HepG2 (cell line): ENCODE measurements around the gene HSF4. TPM values are rescaled to one million over a fixed set of nuclear protein-coding genes. Genes with fewer than 3 reads are reported as not detected.

Experiments used
- ARID5B ChIP-seq: IDR thresholded peaks from 2 replicates; pipeline ENCODE4 v1.4.0; 2020; ENCODE audit warnings: mild to moderate bottlenecking, missing genetic modification reagents
- BHLHE40 ChIP-seq: IDR thresholded peaks from 2 replicates; pipeline ENCODE4 v1.6.1; 2011; ENCODE audit warnings: low read length, improper control_type of control experiment
- BRD4 ChIP-seq: sonication (generic); formaldehyde crosslinking; IDR thresholded peaks from 2 replicates; pipeline ENCODE4 v1.4.0; 2020; ENCODE audit warnings: missing genetic modification reagents
- ELF3 ChIP-seq: IDR thresholded peaks from 2 replicates; pipeline ENCODE4 v1.6.1; 2016; ENCODE audit warnings: missing genetic modification reagents, missing compliant biosample characterization
- ERF ChIP-seq: IDR thresholded peaks from 2 replicates; pipeline ENCODE4 v1.6.1; 2018; ENCODE audit warnings: missing biosample characterization, missing genetic modification reagents
- PCBP2 ChIP-seq: fragments of 200-400 bp; formaldehyde crosslinking; optimal IDR thresholded peaks from 2 replicates; pipeline ENCODE3; 2018; ENCODE audit warnings: low read length, low read depth; ENCODE audit not compliant: poor library complexity, severe bottlenecking
- TGIF2 ChIP-seq: IDR thresholded peaks from 2 replicates; pipeline ENCODE4 v1.6.1; 2016; ENCODE audit warnings: control low read depth, missing compliant biosample characterization
- THAP7 ChIP-seq: sonication (generic); formaldehyde crosslinking; IDR thresholded peaks from 2 replicates; pipeline ENCODE4 v1.8.1; 2023; ENCODE audit warnings: mild to moderate bottlenecking, missing genetic modification reagents
- ZBTB3 ChIP-seq: sonication (generic); formaldehyde crosslinking; IDR thresholded peaks from 2 replicates; pipeline ENCODE4 v1.4.0; 2020; ENCODE audit warnings: low read depth, mild to moderate bottlenecking, moderate library complexity, missing genetic modification reagents, borderline replicate concordance
- ZEB1 ChIP-seq: IDR thresholded peaks from 2 replicates; pipeline ENCODE4 v1.6.1; 2012; ENCODE audit warnings: mild to moderate bottlenecking, low read depth, inconsistent platforms; ENCODE audit not compliant: insufficient replicate concordance
- ZNF281 ChIP-seq: sonication (generic); formaldehyde crosslinking; IDR thresholded peaks from 2 replicates; pipeline ENCODE4 v1.4.0; 2020; ENCODE audit warnings: missing genetic modification reagents, borderline replicate concordance
- ZNF329 ChIP-seq: sonication (generic); formaldehyde crosslinking; IDR thresholded peaks from 2 replicates; pipeline ENCODE4 v1.9.0; 2021; ENCODE audit warnings: low read depth, mild to moderate bottlenecking, missing genetic modification reagents
- ZNF674 ChIP-seq: sonication (generic); formaldehyde crosslinking; IDR thresholded peaks from 2 replicates; pipeline ENCODE4 v1.5.0; 2020; ENCODE audit warnings: low read depth, mild to moderate bottlenecking, missing genetic modification reagents
- ZNF790 ChIP-seq: sonication (generic); formaldehyde crosslinking; IDR thresholded peaks from 2 replicates; pipeline ENCODE4 v1.8.0; 2022; ENCODE audit warnings: missing genetic modification reagents, mild to moderate bottlenecking, borderline replicate concordance
- ZNF792 ChIP-seq: IDR thresholded peaks from 2 replicates; pipeline ENCODE4 v1.6.1; 2016
- ZNF850 ChIP-seq: sonication (generic); formaldehyde crosslinking; conservative IDR thresholded peaks from 2 replicates; pipeline ENCODE4 v1.9.0; 2021; ENCODE audit warnings: mild to moderate bottlenecking, missing genetic modification reagents
- polyA plus RNA-seq, 8 experiments: library from polyadenylated mRNA; depleted of rRNA in 3 of 8; stranded (reverse) in 7 of 8; unstranded in 1 of 8; fragments of >200 nt; fragmentation: Illumina TruSeq in 4 of 8; extraction: Trizol in 4 of 8; gene quantifications; 2 replicates each; pipeline versions ENCODE4 v1.2.1 to v1.2.3, GENCODE V29; 2011 to 2016; ENCODE audit warnings: low read depth in 4 of 8, missing spikeins in 1 of 8, mixed read lengths in 1 of 8; ENCODE audit not compliant: insufficient read depth in 1 of 8
- total RNA-seq, 5 experiments: library from RNA; depleted of rRNA; stranded (reverse); fragments of >200 nt; fragmentation: Illumina TruSeq; extraction: Trizol; gene quantifications; 2 replicates each; pipeline ENCODE4 v1.2.3, GENCODE V29; 2016; ENCODE audit warnings: low read depth in 1 of 5
- TF ChIP-seq, protein P1 (sequence below): sonication (generic); formaldehyde crosslinking; IDR thresholded peaks from 2 replicates; pipeline ENCODE4 v1.4.0; 2020; ENCODE audit warnings: missing genetic modification reagents, low read depth, mild to moderate bottlenecking, borderline replicate concordance

Gene HSF4
- total and polyA plus RNA-seq, 2 of the 13 experiments (the other 11 are each of a cell fraction or from before 2014, with no cell fraction given): 3.5 to 16.9 TPM

DNA sequence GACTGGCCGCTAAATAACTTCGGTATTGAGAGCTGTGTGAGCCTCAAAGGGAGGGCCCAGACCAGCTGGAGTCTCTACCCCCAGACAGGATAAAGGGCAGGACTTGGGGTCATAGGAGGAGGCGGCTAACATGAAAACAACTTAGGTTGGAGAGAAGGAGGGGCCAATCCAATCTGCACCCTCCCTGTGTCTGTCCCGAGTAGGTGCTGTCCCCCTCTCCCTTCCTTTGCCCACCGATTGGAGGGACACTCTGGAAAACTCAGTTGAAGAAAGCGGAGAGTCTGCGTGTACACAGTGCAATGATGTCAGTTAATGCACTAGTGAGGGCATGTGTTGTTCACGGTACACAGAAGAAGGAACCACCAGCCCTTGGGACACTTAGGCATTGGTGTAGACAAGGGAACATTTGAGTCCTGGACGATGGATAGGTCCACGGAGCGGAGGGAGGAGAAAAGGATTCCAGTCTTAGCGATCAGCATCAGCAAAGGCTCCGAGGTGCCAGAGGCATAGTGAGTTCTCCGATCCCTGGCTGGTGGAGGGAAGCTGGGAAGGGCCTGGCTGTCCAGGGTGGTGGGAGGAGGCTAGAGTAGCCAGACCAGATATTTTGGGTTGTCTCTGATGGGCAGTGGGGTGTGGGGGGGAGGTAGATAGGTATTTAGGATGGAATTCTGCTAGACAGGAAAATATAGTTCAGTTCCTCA lies 6.6 kb downstream of the HSF4 start (continued):
- TF ChIP-seq ZBTB3: peak; percentile 32; the same call in 1 of the 2 replicates
- TF ChIP-seq PCBP2: no peak
- no peak; the same call in 1 of the 2 replicates for TF ChIP-seq ELF3 (CRISPR knock-in tag)
- TF ChIP-seq BRD4 (CRISPR knock-in tag): no peak
- TF ChIP-seq THAP7: no peak; the same call in 1 of the 2 replicates
- no peak; the same call in 1 of the 2 replicates for TF ChIP-seq ERF (CRISPR knock-in tag)
- TF ChIP-seq ZNF674 (CRISPR knock-in tag): no peak
- TF ChIP-seq ZEB1: no peak
- no peak for TF ChIP-seq ZNF850
- peak; percentile 46; the same call in 1 of the 2 replicates for TF ChIP-seq ARID5B (CRISPR knock-in tag)
- TF ChIP-seq ZNF792 (CRISPR knock-in tag): no peak
- no peak for TF ChIP-seq ZNF329 (CRISPR knock-in tag)
- no peak for TF ChIP-seq TGIF2 (CRISPR knock-in tag)
- TF ChIP-seq BHLHE40: no peak
- TF ChIP-seq ZNF281: no peak
- TF ChIP-seq, protein P1, sequence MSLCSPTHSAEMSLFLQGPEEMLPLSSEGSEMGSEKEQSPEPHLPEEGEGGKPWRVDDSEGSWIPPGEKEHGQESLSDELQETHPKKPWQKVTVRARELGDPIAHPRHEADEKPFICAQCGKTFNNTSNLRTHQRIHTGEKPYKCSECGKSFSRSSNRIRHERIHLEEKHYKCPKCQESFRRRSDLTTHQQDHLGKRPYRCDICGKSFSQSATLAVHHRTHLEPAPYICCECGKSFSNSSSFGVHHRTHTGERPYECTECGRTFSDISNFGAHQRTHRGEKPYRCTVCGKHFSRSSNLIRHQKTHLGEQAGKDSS (CRISPR knock-in tag): 0 out of 2 replicates have a peak, but pooled peaks have one; percentile 73
- TF ChIP-seq ZNF790: no peak
